Neural crest cell (in vitro differentiated cells): ENCODE results near the gene SCUBE3. TPM values are rescaled to one million over a fixed set of nuclear protein-coding genes. Genes with fewer than 3 reads are reported as not detected.

ENCODE experiments used
- DNase-seq: peaks from one replicate; pipeline ENCODE4 v3.0.0; 2021; ENCODE audit warnings: low read depth, mixed read lengths, low spot score
- H3K27ac Mint-ChIP-seq: one replicate; pipeline ENCODE4 v1.8.0; 2021; ENCODE audit warnings: mild to moderate bottlenecking, mixed read lengths; ENCODE audit not compliant: unreplicated experiment
- H3K27me3 Mint-ChIP-seq: 2 replicates; pipeline ENCODE4 v1.8.0; 2021; ENCODE audit warnings: low read depth, mild to moderate bottlenecking, mixed read lengths
- H3K36me3 Mint-ChIP-seq: 2 replicates; pipeline ENCODE4 v1.8.0; 2021; ENCODE audit warnings: low read depth, mild to moderate bottlenecking, mixed read lengths
- H3K4me1 Mint-ChIP-seq: 2 replicates; pipeline ENCODE4 v1.8.0; 2021; ENCODE audit warnings: mixed read lengths
- H3K4me3 Mint-ChIP-seq: one replicate; pipeline ENCODE4 v1.8.0; 2021; ENCODE audit warnings: mild to moderate bottlenecking, mixed read lengths
- H3K9me3 Mint-ChIP-seq: 2 replicates; pipeline ENCODE4 v1.8.0; 2021; ENCODE audit warnings: mixed read lengths
- CTCF ChIP-seq: fragments of 200-600 bp; sonication (generic); conservative IDR thresholded peaks from 2 replicates; pipeline ENCODE4 v1.5.0; 2021; ENCODE audit warnings: antibody characterized with exemption, mild to moderate bottlenecking
- total RNA-seq: library from RNA; stranded (reverse); gene quantifications from 2 replicates; pipeline ENCODE4 v1.2.1, GENCODE V29; 2021

The SCUBE3 gene
- total RNA-seq, 1 donor from 2014 or later = 22.5 TPM

GRCh38 chr6:35230950-35231349 lies 17.2 kb downstream of the SCUBE3 start:
- Mint-ChIP-seq H3K4me1 (no peaks in the 10 kb centered on the region), H3K36me3 (peaks cover 42% of the 10 kb centered on the region), H3K4me3 (no peak overlapping the region), H3K9me3 (no peaks in the 10 kb centered on the region), H3K27ac (no peak overlapping the region), H3K27me3 (no peaks in the 10 kb centered on the region)
- TF ChIP-seq CTCF = no peak
- no peak for DNase-seq

GRCh38 chr6:35231563-35231962 lies 17.8 kb downstream of the SCUBE3 start:
- TF ChIP-seq CTCF = no peak
- Mint-ChIP-seq H3K4me1 (no peaks in the 10 kb centered on the region), H3K27me3 (no peaks in the 10 kb centered on the region), H3K4me3 (no peak overlapping the region), H3K27ac (no peak overlapping the region), H3K36me3 (peaks cover 46% of the 10 kb centered on the region), H3K9me3 (no peaks in the 10 kb centered on the region)
- DNase-seq = no peak

DNA sequence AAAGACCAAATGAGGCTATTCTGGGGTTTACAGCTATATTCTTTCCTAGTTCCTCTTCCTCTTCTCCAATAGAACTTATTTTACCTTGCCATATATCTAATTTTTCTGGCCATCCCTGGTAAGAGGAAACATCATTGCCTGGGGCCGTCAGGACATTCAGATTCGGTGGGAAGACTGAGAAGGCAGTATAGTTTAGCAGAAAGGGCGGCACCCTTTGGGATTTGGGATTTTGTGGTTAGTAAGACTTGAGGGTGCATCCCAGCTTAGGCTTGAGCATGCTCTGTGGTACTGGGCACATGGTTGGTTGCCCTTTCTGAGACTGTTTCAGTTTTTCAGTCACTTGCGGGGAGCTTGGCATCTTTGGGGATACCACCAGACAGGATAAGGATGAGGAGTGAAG lies 21.1 kb downstream of the SCUBE3 start:
- Mint-ChIP-seq H3K27ac (peak overlapping the region; percentile 50), H3K9me3 (no peaks in the 10 kb centered on the region), H3K27me3 (no peaks in the 10 kb centered on the region), H3K4me3 (no peak overlapping the region), H3K4me1 (peaks cover 14% of the 10 kb centered on the region), H3K36me3 (peaks cover 48% of the 10 kb centered on the region)
- no peak for TF ChIP-seq CTCF
- DNase-seq = no peak

DNA sequence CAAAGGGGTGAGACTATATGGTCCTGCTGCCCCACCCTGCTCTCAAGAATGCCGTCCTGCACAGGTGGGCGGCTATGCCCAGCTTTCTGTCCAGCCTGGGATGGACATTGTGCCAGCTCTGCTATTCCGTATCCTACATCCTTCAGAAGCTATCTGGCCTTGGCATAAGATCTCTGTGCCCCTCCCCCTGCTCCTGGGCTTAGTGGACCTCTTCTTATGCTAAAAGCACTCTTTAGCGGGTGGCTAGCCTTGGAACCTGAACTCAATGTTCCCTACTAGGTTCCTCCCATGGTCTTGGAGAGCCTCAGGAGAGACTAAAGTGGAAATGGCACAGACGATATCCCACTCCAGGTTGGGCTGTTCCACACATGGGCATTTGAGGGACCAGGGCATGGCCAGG lies 22.5 kb downstream of the SCUBE3 start:
- Mint-ChIP-seq H3K36me3 (peaks cover 44% of the 10 kb centered on the region), H3K4me1 (peaks cover 18% of the 10 kb centered on the region), H3K9me3 (no peaks in the 10 kb centered on the region), H3K27me3 (no peaks in the 10 kb centered on the region), H3K4me3 (no peak overlapping the region), H3K27ac (no peak overlapping the region)
- no peak for DNase-seq
- no peak for TF ChIP-seq CTCF

GRCh38 chr6:35237476-35237875 lies 23.7 kb downstream of the SCUBE3 start:
- Mint-ChIP-seq H3K4me3 (no peak overlapping the region), H3K36me3 (peaks cover 33% of the 10 kb centered on the region), H3K27ac (no peak overlapping the region), H3K4me1 (peaks cover 18% of the 10 kb centered on the region), H3K27me3 (no peaks in the 10 kb centered on the region), H3K9me3 (no peaks in the 10 kb centered on the region)
- DNase-seq = no peak
- no peak for TF ChIP-seq CTCF

DNA sequence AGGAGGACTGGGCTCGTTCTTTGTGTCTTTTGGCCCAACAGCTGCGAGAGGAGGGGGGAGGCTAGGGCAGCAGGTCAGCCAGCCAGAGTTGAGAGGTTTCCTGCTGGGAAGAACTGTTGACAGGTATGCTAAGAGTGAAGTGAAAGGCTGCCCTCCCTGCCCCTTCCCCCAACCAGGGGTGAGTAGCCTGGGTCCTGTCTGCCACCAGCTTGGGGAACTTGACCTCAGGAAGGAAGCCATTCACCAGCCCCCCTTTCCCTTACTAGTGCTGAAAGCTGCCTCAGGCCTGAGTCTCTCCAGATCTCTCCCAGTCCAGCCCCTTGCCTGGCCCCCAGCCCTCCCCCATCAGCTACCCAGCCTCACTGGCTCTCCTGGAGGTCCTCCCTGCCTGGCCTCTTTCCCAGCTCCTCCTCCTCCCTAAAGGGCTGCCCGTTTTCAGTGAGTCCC lies 25.1 kb downstream of the SCUBE3 start:
- H3K27me3 Mint-ChIP-seq = no peaks in the 10 kb centered on the region
- H3K9me3 Mint-ChIP-seq = no peaks in the 10 kb centered on the region
- H3K27ac Mint-ChIP-seq = no peak overlapping the region
- no peak for TF ChIP-seq CTCF
- H3K4me1 Mint-ChIP-seq = peaks cover 18% of the 10 kb centered on the region
- H3K36me3 Mint-ChIP-seq = peaks cover 30% of the 10 kb centered on the region
- no peak for DNase-seq
- H3K4me3 Mint-ChIP-seq = no peak overlapping the region
